Measurements from ENCODE around the gene PRDM12.

- TF ChIP-seq CTCF (IDR thresholded peaks at IDR 0.05) (no peak), YY1 (IDR thresholded peaks at IDR 0.05; ENCODE audit: low read depth) (no peak), FOSL2 (IDR thresholded peaks at IDR 0.05; ENCODE audit: borderline replicate concordance, low read depth) (no peak)
These were observed 3.5 kb upstream of the PRDM12 start for GRCh38 chr9:130660683-130661450.

Measured in SK-N-SH (cell line).